GM12892 (cell line): Measurements from ENCODE around the gene PPP1R3G.

Experiments
- POLR2A ChIP-seq: IDR thresholded peaks from 2 replicates; pipeline ENCODE4 v1.6.1; 2011; ENCODE audit warnings: low read depth, low read length, control low read depth
- POLR2AphosphoS5 ChIP-seq: IDR thresholded peaks from 2 replicates; pipeline ENCODE4 v1.6.1; 2011; ENCODE audit warnings: low read depth, low read length, control low read depth
- TAF1 ChIP-seq: IDR thresholded peaks from 2 replicates; pipeline ENCODE4 v1.6.1; 2011; ENCODE audit warnings: low read depth, mild to moderate bottlenecking, control low read depth, low read length, borderline replicate concordance

DNA sequence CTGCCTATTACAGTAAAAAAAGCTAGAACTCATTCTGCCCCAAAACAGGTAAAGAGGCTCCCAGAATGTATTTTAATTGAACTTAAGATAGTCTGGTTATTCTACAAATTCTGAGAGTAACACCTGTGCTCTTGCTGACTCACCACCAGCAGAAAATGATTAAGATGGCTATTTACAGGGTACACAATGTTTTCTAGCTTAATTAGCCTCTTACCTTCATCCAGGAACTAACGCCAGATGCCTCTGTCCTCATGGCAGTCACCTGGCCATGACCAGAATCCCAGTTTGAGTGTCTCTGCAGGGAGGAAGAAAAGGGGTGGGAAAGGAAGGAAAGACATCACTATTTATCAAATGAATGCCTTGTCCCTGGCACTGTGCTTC lies 31.3 kb upstream of the PPP1R3G start:
- TF ChIP-seq POLR2A = no peak
- no peak for TF ChIP-seq POLR2AphosphoS5
- TF ChIP-seq TAF1 = no peak
